Measurements from ENCODE around the gene HLA-DMB. TPM values are rescaled to one million over a fixed set of nuclear protein-coding genes. Genes with fewer than 3 reads are reported as not detected.

HLA-DMB gene
- total and polyA plus RNA-seq, 10 of the 15 experiments (the other 5 are each of a cell fraction or from before 2014, with no cell fraction given): 114 to 173 (median 150) TPM

DNA sequence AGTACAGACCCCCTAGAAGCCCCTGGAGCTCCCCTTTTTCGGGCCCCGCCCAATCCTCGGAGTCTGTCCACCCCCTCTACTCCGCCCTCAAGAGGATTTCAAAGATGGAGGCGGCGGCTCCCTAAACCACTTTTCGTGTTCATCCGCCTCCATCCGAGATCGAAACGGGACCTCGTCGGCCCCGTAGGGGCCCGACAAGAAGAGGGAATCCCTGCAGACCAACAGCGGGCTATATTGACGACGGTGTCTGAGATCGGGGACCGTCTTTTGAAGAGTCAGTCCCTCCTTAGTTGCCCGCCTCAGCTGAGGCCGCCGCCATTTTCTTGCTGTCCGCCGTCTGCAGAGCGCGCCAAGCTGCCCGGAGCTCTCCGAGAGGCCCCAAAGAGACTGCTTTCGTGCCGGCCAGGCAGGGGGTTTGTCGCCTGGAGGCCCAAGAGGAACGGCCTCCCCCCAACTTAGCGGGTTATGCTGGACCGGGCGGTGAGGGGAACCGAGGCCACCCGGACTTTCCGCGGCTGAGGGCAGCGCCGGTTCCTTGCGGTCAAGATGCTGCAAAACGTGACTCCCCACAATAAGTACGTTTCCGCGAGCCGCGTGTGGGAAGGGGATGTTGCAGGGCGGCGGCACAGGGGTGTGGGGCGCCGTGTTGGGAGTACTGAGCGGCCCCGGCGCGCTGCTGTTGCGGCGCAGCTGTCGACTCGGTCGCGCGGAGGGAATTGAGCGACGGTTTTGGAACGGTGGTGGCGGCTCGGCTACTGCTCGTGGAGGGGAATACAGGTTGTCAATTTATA is 31.7 kb upstream of the HLA-DMB start (continued):
- TF ChIP-seq, protein P1, sequence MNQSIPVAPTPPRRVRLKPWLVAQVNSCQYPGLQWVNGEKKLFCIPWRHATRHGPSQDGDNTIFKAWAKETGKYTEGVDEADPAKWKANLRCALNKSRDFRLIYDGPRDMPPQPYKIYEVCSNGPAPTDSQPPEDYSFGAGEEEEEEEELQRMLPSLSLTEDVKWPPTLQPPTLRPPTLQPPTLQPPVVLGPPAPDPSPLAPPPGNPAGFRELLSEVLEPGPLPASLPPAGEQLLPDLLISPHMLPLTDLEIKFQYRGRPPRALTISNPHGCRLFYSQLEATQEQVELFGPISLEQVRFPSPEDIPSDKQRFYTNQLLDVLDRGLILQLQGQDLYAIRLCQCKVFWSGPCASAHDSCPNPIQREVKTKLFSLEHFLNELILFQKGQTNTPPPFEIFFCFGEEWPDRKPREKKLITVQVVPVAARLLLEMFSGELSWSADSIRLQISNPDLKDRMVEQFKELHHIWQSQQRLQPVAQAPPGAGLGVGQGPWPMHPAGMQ (IDR thresholded peaks at IDR 0.05; ENCODE audit: borderline replicate concordance): no peak
- TF ChIP-seq TARDBP (IDR thresholded peaks at IDR 0.05; ENCODE audit: borderline replicate concordance): no peak; the same call in 1 of the 2 replicates
- no peak for TF ChIP-seq BACH1 (IDR thresholded peaks at IDR 0.05; ENCODE audit: borderline replicate concordance)
- no peak for TF ChIP-seq WRNIP1 (IDR thresholded peaks at IDR 0.05; ENCODE audit: borderline replicate concordance, low read depth, low read length)
- 0 out of 2 replicates have a peak, but pooled peaks have one; percentile 44 for TF ChIP-seq ZSCAN29 (IDR thresholded peaks at IDR 0.05)
- TF ChIP-seq LARP7 (IDR thresholded peaks at IDR 0.05): peak; percentile 87
- peak; percentile 39 for TF ChIP-seq POLR2AphosphoS2 (IDR thresholded peaks at IDR 0.05; ENCODE audit: low read depth, low read length)
- TF ChIP-seq, protein P2, sequence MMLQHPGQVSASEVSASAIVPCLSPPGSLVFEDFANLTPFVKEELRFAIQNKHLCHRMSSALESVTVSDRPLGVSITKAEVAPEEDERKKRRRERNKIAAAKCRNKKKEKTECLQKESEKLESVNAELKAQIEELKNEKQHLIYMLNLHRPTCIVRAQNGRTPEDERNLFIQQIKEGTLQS (IDR thresholded peaks at IDR 0.05; ENCODE audit: borderline replicate concordance, extremely low read depth, low read depth, low read length): no peak
- TF ChIP-seq, protein P3, sequence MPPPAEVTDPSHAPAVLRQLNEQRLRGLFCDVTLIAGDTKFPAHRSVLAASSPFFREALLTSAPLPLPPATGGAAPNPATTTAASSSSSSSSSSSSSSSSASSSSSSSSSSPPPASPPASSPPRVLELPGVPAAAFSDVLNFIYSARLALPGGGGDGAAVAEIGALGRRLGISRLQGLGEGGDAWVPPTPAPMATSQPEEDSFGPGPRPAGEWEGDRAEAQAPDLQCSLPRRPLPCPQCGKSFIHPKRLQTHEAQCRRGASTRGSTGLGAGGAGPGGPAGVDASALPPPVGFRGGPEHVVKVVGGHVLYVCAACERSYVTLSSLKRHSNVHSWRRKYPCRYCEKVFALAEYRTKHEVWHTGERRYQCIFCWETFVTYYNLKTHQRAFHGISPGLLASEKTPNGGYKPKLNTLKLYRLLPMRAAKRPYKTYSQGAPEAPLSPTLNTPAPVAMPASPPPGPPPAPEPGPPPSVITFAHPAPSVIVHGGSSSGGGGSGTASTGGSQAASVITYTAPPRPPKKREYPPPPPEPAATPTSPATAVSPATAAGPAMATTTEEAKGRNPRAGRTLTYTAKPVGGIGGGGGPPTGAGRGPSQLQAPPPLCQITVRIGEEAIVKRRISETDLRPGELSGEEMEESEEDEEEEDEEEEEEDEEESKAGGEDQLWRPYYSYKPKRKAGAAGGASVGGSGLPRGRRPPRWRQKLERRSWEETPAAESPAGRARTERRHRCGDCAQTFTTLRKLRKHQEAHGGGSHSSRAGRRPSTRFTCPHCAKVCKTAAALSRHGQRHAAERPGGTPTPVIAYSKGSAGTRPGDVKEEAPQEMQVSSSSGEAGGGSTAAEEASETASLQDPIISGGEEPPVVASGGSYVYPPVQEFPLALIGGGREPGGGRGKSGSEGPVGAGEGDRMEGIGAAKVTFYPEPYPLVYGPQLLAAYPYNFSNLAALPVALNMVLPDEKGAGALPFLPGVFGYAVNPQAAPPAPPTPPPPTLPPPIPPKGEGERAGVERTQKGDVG (CRISPR knock-in tag; IDR thresholded peaks at IDR 0.05): no peak
- no peak for TF ChIP-seq PAX5 (IDR thresholded peaks at IDR 0.05; ENCODE audit: borderline replicate concordance, low read depth, low read length)
- no peak for TF ChIP-seq MTA3 (IDR thresholded peaks at IDR 0.05; ENCODE audit: borderline replicate concordance, low read length)
- TF ChIP-seq NFXL1 (IDR thresholded peaks at IDR 0.05; ENCODE audit: borderline replicate concordance): no peak
- TF ChIP-seq, protein P4, sequence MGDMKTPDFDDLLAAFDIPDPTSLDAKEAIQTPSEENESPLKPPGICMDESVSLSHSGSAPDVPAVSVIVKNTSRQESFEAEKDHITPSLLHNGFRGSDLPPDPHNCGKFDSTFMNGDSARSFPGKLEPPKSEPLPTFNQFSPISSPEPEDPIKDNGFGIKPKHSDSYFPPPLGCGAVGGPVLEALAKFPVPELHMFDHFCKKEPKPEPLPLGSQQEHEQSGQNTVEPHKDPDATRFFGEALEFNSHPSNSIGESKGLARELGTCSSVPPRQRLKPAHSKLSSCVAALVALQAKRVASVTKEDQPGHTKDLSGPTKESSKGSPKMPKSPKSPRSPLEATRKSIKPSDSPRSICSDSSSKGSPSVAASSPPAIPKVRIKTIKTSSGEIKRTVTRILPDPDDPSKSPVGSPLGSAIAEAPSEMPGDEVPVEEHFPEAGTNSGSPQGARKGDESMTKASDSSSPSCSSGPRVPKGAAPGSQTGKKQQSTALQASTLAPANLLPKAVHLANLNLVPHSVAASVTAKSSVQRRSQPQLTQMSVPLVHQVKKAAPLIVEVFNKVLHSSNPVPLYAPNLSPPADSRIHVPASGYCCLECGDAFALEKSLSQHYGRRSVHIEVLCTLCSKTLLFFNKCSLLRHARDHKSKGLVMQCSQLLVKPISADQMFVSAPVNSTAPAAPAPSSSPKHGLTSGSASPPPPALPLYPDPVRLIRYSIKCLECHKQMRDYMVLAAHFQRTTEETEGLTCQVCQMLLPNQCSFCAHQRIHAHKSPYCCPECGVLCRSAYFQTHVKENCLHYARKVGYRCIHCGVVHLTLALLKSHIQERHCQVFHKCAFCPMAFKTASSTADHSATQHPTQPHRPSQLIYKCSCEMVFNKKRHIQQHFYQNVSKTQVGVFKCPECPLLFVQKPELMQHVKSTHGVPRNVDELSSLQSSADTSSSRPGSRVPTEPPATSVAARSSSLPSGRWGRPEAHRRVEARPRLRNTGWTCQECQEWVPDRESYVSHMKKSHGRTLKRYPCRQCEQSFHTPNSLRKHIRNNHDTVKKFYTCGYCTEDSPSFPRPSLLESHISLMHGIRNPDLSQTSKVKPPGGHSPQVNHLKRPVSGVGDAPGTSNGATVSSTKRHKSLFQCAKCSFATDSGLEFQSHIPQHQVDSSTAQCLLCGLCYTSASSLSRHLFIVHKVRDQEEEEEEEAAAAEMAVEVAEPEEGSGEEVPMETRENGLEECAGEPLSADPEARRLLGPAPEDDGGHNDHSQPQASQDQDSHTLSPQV (IDR thresholded peaks at IDR 0.05): no peak
- 0 out of 2 replicates have a peak, but pooled peaks have one; percentile 5 for TF ChIP-seq SREBF1 (IDR thresholded peaks at IDR 0.05; ENCODE audit: low read length)
- TF ChIP-seq, protein P5, sequence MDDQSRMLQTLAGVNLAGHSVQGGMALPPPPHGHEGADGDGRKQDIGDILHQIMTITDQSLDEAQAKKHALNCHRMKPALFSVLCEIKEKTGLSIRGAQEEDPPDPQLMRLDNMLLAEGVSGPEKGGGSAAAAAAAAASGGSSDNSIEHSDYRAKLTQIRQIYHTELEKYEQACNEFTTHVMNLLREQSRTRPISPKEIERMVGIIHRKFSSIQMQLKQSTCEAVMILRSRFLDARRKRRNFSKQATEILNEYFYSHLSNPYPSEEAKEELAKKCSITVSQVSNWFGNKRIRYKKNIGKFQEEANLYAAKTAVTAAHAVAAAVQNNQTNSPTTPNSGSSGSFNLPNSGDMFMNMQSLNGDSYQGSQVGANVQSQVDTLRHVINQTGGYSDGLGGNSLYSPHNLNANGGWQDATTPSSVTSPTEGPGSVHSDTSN (IDR thresholded peaks at IDR 0.05; ENCODE audit: insufficient replicate concordance, low read depth, low read length): no peak
- TF ChIP-seq RAD51 (IDR thresholded peaks at IDR 0.05): no peak
- no peak for TF ChIP-seq SPI1 (IDR thresholded peaks at IDR 0.05; ENCODE audit: borderline replicate concordance, insufficient read depth, low read depth, low read length)
- TF ChIP-seq MYB (IDR thresholded peaks at IDR 0.05; ENCODE audit: borderline replicate concordance, low read depth, low read length): no peak
- no peak for TF ChIP-seq MTA2 (IDR thresholded peaks at IDR 0.05; ENCODE audit: low read depth)
- TF ChIP-seq RFX5 (IDR thresholded peaks at IDR 0.05; ENCODE audit: low read depth, low read length): no peak; the same call in 1 of the 2 replicates

Measured in GM12878 (cell line).